Epithelial cell of umbilical artery (primary cell): ENCODE measurements around the gene SMAD2. TPM values are rescaled to one million over a fixed set of nuclear protein-coding genes. Genes with fewer than 3 reads are reported as not detected.

Experiments used
- total RNA-seq: library from RNA; depleted of rRNA; stranded (reverse); fragments of >200 nt; gene quantifications from 2 replicates; pipeline ENCODE4 v1.2.3, GENCODE V29; 2014

The SMAD2 gene
- 23.7 and 115 TPM in 2 replicates for total RNA-seq

DNA sequence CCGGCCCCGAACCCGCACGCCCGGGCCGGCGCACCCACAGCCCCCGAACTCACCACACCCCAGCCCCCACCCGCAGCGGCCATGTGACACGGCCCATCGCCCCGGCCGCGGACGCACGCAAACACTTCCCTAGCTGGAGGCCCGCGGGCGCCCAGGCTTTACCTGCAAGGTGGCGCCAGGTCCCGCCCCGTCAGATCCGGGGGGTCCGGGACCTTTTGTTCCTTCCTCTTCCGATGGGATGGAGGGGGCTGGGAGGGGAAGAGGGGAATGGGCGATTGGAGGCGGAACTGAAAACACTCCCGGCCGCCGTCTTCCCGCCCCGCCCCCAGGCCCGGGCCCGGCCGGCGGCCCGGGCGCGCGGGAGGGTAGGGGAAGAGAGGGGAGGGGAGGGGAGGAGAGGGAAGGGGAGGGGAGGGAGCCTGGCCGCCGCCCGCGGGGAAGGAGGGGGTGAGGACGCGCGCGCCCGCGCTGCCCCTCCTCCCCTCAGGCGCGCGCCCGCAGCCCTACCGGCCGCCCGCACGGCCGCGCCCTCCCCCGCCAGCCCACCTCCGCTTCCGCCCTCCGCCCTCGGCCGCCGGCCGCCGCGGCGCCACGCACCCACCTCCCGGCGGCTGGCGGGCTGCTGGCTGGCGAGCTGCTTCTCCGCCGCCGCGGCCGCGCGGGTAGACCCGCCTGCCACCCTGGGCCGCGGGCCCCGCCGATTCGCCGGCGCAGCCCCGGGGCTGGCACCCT lies at the start of gene SMAD2:
Gene SMAD2 (minus strand): TSS at position 461 of the 732 bp plus-strand sequence. CDS start 33,903 bp downstream, outside the sequence.

